ENCODE data around the gene POLD1.

POLD1 gene

GRCh38 chr19:50444059-50444458 is 59.9 kb downstream of the POLD1 start:
- DNase-seq = no peak

GRCh38 chr19:50447053-50447452 is 62.9 kb downstream of the POLD1 start:
- no peak for DNase-seq

- no peak for DNase-seq
These were observed 63.6 kb downstream of the POLD1 start for GRCh38 chr19:50447750-50448149.

DNA sequence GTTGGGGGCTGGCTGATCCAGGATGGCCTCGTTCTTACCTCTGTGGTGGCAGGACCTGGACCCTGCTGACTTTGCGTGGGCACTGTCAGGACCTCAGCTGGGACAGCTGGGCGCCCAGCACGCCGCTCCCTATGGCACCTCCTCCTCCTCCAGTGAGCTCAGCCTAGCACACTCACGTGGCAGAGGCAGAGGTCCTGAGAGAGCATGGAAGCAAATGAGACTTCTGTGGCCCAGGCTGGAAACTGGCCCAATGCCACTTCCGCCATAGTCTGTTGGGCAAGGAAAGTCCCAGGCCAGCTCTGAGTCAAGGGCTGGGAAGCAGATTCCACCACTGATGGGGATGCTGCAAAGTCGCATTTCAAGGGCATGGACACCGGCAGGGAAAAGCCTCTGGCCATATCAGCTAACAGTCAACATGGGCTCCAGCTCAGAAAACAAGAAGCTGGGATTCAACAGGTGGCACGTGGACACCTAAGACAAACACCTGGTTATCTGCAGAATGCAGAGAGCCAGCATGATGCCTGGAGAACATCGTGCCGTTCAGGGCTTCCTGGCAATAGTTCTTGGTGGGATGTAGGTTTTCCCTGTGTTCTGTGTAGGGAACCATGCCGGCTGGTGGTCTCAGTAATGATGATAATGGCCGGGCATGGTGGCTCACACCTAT is 65.2 kb downstream of the POLD1 start:
- no peak for DNase-seq

DNA sequence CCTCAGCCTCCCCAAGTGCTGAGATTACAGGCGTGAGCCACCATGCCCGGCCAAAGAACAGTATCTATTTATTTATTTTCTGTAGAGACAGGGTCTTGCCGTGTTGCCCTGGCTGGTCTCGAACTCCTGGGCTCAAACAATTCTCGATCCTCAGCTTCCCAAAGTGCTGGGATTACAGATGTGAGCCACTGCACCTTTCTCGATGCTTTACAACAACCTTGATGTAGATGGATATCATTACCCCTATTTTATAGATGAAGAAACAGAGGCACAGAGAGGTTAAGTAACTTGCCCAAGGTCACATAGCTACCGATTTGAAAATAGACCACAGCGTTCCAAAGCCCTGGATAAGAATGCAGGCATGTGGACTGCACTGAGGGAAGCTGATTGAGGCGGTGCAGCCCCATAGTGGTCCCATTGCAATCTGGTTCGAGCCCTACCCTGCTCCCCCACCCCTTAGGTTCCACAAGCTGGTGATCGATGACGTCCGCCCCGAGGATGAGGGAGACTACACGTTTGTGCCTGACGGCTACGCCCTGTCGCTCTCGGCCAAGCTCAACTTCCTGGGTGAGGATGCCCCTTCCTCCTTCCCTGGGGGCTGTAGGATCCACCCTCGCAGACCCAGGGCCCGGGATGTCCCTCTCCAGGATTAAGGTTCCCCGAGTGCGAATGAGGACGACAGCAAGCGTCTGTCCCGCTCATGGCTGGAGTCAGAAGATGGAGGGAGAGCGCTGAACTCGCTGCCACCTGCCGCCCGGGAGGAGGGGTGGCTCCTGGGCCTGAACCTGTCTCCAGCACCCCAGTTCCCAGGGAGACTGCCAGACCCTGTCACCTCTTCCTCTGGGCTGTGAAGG is 66.4 kb downstream of the POLD1 start:
- no peak for DNase-seq

GRCh38 chr19:50451223-50451534 is 67.0 kb downstream of the POLD1 start:
- no peak for DNase-seq

DNA sequence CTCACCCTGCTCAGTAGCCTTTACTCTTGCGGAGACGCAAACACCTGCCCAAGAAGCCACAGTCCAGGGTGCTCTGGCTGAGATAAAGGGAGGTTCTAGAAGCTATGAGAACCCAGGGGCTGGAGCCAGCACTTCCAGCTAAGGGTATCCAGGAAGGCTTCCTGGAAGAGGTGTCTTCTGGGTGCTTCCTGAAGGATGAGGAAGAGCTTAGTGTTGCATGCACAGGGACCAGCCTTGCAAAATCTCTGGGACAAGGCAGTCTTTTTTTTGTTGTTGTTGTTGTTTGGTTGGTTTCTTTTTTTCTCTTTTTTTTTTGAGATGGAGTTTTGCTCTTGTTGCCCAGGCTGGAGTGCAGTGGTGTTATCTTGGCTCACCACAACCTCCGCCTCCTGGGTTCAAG is 69.1 kb downstream of the POLD1 start:
- no peak for DNase-seq

GRCh38 chr19:50455992-50456391 is 71.8 kb downstream of the POLD1 start:
- no peak for DNase-seq

DNA sequence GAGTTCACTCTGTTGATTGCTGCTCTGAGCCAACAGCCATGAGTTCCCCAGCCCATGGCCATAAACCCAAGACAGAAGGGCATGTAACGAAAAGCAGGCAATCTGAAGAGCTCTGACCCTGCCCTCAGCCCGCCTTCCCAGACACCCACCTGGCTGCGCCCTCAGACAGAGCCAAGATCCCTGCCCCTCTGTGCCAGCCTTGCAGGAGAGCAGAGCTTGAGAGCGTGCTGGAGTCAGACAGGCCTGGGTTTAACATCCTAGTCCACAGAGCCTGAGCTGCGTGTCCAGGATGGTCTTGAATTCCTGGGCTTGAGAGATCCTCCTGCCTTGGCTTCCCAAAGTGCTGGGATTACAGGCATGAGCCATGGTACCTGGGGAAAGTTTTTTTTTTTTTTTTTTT is 73.2 kb downstream of the POLD1 start:
- DNase-seq = no peak

GRCh38 chr19:50458396-50459066 is 74.4 kb downstream of the POLD1 start:
- DNase-seq = no peak

DNA sequence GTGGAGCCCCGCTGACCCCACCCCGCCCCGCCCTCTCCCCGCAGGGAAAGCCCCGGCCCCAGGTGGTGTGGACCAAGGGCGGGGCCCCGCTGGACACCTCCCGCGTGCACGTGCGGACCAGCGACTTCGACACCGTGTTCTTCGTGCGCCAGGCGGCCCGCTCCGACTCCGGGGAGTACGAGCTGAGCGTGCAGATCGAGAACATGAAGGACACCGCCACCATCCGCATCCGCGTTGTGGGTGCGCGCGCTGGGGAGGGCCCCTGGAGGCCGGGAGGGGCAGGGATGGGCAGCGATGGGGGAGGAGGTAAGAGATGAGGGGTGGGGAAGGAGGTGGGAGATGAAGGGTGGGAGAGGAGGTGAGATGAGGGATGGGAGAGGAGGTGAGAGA is 74.9 kb downstream of the POLD1 start:
- no peak for DNase-seq

GRCh38 chr19:50459638-50460037 is 75.5 kb downstream of the POLD1 start:
- DNase-seq = no peak

DNA sequence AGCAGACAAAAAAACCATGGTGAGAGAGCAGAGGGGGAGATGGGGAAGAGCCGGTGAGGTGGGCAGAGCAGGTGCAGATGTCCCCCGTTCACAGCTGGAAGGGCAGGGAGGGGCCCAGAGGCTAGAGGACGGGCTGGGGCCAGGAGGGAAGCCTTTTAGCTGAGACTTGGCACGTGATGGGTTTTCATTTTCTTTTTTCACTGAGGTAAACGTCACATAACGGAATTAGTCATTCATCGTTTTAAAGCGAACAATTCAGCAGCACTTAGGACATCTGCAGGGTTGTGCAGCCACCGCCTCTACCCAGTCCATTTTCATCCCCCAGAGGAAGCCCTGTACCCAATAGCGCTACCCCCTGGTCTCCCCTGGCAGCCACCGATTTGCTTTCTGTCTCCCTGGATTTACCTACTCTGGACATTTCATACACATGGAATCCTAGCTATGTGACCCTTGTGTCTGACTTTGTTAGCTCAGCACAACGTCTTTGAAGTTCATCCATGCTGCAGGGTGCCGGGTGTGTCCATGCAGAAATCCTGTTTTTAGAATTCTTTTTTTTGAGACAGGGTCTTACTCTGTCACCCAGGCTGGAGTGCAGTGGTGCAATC is 76.1 kb downstream of the POLD1 start:
- no peak for DNase-seq

DNA sequence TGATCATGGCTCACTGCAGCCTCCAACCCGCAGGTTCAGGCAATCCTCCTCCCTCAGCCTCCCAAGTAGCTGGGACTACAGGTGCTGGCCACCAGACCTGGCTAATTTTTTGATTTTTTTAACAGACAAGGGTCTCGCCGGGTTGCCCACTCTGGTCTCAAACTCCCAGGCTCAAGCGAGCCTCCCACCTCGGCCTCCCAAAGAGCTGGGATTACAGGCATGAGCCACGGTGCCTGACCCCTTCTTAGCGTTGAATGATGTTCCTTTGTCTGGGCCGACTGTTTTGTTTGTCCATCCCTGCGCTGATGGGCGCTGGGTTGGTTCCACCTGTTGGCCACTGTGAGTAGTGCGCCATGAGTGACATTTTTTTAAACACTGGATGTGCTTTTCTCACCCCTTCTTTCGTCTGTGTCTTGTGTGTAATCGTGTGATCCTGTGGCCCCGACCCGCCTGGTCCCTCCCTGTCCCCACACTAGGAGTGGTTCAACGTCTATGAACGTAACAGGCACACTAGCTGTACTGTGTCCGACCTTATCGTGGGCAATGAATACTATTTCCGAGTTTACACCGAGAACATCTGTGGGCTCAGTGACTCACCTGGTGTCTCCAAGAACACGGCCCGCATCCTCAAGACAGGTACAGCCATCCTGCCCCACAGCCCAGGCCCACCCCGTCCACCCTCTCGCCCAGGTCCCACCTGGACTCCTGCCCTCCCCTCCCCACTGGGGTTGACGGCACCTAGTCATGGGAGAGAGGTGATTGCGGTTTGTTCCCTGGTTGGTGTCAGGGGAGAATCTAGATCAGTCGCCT is 77.1 kb downstream of the POLD1 start:
- no peak for DNase-seq

DNA sequence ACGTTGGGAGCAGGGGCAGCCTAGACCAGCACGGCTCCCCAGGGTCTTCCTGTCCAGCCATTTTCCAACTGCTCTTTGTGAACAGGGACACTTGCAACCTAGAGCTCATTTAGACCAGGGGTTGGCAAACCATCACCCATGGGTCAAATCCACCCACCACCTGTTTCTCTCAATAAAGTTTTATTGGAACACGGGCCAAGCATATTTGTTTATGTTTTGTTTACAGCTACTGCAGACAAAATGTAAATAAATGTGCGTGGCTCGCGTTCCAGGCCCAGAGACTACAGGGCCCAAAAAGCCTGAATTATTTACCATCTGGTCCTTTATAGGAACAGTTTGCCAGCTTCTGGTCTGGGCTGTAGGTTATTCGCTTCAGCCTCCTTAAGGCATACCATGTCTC is 78.8 kb downstream of the POLD1 start:
- no peak for DNase-seq

GRCh38 chr19:50464348-50464747 is 80.2 kb downstream of the POLD1 start:
- DNase-seq = no peak

- no peak for DNase-seq
These were observed 80.9 kb downstream of the POLD1 start for GRCh38 chr19:50465000-50465399.

DNA sequence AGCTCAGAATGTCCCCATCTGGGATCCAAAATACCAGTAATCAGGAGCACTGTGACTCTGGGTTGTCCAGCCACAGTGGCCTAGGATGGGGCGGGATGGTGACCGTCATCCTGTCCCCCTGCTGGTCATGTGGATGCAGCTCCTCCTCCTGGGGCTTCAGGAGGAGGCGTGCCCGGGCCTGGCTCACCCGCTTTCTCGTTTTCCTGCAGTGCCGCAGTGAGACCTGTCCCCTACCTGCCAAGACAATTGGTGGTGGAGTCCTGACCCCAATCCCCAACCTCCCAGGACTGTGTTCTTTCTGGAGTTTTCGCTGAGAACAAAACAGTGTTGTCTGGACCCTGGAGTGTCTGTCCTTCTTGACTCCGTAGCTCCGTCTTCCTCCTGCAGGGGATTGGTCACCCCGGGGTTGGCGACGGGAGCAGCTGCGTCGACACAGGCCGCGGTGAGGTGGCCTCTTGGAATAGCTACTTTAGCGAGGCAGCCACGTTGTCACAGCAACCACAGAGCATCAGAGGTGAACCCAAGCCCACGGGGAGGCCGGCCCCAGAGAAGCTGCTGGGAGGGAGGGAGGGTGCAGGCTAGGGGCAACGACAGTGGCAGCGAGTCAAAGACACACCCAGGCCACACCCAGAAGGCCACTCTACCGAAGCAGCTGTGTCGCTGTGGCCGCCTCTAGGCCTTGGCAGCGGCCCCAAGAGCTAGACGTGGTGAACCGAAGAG is 82.0 kb downstream of the POLD1 start:
- no peak for DNase-seq

GRCh38 chr19:50466706-50467039 is 82.5 kb downstream of the POLD1 start:
- no peak for DNase-seq

DNA sequence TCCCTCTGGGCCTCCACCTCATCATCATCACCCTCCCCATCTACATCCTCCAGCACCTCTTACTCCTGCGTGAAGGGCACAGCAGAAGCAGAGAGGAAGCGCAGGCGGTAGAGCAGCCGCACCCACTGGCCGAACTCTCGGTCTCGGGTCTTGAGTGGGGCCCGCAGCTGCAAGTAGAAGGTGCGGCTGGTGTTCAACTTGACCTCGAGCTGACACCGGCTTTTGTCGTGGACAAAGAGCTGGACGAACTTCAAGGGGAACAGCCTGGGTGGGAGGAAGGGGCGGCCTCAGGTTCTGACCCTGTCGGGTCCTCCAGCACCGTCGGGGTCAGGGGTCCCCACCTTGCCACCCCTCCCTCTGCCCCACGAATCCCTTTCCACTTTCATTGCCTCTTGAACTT is 83.4 kb downstream of the POLD1 start:
- no peak for DNase-seq

Measured in NCI-H446 treated with DMSO at 0.1 percent for 48 hours (cell line).